H54 (cell line): Measurements from ENCODE around the gene GFY.

Experiments used
- DNase-seq: peaks from one replicate; pipeline ENCODE4 v3.0.0; 2011; ENCODE audit warnings: low spot score, mixed read lengths; ENCODE audit not compliant: insufficient read length
- FAIRE-seq: peaks from 3 replicates; lab custom pipeline; 2011; peaks lifted over from hg19 to GRCh38; lab: Jason Lieb, UNC
- POLR2A ChIP-seq: IDR thresholded peaks from 2 replicates; pipeline ENCODE4 v1.6.1; 2011; ENCODE audit warnings: low read depth, mild to moderate bottlenecking, low read length

GFY gene

DNA sequence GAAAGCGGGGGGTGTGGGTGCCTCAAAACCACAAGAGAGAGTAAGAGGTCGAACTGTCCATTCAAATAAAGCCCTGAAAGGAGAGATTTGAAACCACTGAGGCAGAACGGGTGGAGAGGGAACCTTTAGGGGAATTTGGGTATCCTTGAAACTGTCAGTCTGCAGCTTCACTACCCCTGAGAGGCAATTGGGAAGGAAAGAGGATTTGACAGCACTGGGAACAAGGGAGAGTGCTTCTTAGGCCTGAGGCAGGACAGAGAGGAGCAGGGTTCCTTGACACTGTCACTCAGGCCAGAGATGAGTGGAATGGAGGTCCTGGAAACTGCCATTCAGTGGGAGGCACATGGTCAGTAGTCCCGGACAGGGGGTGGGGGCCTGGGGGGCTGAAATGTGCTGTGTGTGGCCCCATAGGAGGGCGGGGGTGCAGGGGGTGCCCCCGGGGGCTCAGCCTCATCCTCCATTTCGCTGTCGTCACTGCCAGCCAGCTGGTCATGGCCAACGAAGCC, 5.0 kb downstream of the GFY start:
- no peak for TF ChIP-seq POLR2A
- DNase-seq (no peak), FAIRE-seq (no peak)

DNA sequence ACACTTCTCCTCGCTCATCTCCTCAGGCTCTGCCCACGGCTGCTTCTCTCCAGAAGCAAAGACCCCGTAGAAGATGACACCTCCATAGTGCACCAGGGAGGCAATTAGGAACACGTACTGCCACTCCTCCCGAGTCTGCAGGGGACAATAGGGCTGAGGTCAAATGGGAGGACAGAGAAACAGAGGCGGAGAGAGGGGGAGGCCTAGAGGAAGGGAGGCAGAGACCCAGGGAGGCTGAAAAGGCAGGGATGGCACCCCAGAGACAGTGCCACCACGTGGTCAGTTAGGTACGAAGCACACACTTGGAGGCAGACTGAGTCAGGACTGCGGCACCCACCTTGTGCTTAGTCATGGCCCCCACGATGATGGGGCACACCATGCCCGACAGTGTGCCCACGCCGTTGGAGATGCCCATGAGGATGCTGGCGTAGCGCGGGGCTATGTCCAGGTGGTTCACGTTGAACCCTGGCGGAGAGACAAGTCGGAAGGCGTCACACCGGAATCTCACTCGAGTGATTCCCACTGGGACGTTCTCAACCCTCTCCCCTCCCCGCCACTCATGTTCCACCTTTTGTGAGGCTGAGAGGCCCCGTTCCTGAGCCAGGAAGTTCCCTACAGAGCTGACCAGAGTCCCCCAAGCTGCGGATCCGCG, 5.6 kb downstream of the GFY start:
- TF ChIP-seq POLR2A = no peak
- DNase-seq (no peak), FAIRE-seq (no peak)

DNA sequence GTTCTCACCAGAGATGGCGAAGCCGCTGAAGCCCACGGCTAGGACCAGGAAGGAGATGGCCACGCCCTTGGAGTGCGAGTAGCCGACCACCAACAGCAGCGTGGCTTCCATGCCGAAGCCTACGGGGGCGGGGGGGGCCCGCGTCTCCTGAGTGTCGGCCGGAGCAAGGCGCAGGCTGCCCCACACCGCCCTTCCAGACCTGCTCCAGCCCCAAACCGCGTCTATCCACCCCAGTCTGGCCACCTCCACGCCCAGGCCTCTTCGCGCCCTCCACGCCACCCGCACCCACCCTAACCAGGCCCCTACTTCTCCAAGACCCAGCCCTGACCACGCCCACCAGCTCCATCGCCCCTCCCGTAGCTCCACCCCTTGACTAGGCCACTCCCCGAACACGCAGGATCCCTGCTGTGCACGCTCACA, 6.2 kb downstream of the GFY start:
- FAIRE-seq (no peak), DNase-seq (no peak)
- TF ChIP-seq POLR2A = no peak

DNA sequence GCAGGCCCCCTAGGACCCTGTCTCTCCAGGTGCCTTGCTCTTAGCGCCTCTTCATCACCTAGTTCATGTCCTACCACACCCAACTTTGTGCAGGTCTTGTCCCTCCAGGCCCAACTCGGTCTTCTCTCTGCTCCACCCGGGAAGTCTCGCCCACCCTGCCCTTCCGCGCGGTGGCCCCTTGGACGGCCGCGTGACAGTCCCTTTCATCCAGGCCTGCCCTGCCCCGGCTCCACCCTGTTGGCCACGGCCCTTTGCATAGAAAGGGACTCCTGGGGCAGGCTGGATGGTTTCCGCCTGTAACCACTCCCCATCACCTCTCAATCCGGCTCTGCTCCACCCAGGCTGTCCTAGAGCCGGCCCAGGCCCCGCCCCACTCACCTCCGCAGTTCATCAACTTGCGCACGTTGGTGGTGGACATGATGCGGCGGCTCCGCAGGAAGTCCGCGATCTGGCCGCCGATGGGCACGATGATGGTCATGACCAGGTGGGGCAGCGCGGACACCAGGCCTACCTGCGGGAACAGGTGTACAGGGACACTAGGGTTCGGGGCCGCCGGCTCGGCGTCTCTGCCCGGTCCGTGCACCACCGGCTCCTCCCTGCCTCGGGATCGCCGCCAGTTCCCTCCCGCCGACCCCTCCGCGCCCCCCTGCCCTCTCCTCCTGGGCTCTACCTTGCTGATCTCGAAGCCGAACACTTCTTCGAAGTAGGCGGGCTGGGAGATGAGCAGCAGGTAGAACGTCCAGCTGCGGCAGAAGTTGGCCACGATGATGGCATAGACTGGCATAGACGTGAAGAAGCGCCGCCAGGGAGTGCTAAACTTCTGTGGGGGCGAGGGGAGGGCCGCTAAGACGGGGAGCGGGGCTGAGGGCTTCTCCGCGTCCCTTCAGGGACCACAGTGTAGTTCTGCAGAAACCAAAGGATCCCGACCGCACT, 7.2 kb downstream of the GFY start:
- no peak for DNase-seq
- no peak for FAIRE-seq
- TF ChIP-seq POLR2A = no peak

DNA sequence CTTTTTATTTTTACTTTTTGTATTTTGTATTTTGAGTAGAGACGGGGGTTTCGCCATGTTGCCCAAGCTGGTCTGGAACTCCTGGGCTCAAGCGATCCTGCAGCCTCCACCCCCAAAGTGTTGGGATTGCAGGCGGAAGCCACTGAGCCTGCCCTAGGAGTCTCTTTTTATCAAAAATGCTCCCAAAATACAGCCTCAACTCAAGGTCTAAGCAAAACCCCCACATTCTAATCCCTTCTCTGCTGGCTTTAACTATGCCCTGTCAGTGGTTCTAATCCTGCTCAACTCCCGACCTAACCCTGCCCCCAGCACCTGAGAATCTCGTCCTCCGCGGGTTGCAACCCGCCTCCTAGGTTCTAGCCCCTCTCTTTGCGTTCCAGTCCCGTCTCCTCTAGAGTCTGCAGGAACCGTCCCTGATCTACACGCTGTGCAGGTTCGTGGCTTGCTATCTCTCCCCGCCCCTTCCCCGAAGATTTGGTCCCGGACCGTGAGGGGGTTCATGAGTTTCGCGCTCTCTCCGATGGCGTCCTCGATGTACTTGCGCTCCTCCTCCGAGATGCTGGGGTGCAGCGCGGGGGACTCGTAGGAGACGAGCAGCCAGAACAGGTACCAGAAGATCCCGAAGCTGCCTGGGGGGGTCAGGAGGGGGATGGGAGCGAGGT, 8.2 kb downstream of the GFY start:
- TF ChIP-seq POLR2A = no peak
- DNase-seq (no peak), FAIRE-seq (no peak)

DNA sequence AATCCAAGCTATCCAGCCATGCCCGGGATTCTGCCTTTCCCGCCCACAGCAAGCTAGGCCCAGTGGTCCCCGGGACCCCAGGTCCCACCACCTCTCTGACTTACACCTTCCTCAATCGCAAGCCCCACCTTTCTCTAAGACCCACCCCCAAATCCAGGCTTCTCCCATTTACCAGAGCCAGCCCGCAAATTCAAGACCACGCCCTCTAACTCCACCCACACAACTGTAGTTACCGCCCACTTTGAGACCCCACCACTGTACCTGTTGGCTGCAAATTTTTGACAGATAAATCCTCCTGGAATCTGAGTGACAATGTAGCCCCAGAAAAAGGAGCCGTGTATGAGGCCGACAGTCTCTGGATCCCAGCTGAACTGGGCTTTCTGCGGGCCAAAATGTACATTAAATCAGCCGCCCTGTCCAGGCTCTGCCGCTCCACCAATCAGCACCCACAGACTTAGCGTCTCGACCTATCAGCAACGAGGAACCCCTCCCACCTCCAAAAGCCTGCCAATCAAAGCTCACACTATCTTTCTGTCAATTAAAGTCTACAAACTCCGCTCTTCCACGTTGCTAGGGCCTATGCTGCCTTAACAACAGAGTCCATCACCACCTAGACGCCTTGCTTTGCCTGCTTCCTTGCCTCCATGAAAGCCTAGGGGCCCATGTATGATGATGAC, 9.9 kb downstream of the GFY start:
- no peak for FAIRE-seq
- DNase-seq = no peak
- TF ChIP-seq POLR2A = no peak

DNA sequence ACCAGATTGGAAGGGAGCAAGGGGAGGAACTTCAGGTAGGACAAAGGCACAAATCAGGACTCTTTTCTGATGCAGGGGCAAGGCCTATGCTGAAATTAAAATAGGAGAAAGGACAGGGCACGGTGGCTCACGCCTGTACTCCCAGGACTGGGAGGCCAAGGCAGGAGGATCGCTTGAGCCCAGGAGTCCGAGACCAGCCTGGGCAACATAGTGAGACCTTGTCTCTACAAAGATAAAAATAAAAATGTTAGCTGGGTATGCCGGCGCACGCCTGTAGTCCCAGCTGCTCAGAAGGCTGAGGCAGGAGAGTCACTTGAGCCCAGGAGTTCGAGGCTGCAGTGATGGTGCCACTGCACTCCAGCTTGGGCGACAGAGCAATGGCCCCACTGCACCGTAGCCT, 10.5 kb downstream of the GFY start:
- no peak for TF ChIP-seq POLR2A
- no peak for FAIRE-seq
- no peak for DNase-seq

DNA sequence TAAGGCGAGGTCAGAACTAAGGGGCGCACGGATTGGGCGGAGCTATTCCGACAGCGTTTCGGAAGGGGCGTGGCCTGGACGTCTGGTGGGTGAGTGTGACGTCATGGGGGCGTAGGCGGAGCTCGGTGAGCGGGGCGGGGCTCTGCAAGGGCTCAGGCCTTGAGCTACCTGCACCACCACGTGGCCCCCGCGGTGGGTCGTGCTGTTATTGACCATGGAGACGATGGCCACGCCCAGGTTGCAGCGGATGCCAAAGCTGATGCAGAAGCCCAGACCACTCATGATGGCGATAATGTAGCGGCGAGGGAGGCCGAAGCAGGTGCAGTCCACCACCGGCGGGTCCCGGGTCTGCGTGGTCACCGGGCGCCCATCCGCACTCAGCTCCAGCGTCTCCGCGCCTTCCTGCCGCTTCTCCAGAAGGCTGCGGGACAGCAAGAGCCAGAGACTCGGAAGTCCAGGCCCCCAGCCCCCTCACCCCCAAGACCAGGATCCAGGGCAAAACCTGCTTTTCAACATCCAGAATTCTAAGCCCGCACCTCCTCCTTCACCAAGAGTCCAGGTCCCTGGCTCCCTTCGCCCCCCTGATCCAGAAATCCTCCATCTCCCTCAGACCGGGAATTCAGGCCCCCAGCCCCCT, 11.3 kb downstream of the GFY start:
- no peak for DNase-seq
- no peak for TF ChIP-seq POLR2A
- no peak for FAIRE-seq

DNA sequence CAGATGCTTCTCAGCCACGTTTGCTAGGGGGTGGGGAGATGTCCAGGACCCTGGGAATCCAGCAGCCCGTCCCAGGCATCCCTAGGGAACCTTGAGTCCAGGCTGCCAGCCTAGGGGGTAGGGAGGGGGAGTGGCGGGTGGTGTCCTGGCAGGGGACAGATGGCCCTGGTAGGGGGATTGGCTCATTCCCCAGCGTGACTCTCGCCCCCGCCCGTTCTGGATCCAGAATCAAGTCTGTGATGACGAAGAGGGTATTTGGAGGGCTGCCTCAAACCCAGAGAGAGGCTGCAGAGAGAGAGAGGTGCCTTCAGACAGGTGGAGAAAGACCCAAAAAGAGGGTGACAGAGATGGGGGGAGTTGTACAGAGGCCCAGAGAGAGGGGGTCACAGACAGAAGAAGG, 12.0 kb downstream of the GFY start:
- no peak for DNase-seq
- no peak for TF ChIP-seq POLR2A

DNA sequence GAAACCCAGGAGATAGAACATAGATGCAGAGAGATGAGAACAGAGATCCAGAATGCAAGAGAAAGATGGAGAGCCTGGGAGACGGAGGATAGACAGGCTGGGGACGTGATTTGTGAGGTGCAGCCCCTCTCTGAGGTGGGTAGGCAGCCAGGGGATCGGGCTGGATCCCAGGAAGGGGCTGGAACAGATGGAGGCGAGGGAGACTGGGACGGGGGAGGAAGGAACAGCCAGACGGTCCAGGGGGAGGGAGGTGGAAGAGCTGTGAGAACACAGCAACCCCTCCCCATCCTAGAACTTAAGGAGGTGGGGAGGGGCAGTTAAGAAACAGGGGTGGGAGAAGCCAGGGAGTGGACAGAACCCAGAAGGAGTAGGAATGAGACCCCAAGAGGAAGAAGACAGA, 13.1 kb downstream of the GFY start:
- DNase-seq (no peak), FAIRE-seq (no peak)
- TF ChIP-seq POLR2A = no peak

More for the DNA sequence above, 12.0 kb downstream of the GFY start:
- no peak for FAIRE-seq

DNA sequence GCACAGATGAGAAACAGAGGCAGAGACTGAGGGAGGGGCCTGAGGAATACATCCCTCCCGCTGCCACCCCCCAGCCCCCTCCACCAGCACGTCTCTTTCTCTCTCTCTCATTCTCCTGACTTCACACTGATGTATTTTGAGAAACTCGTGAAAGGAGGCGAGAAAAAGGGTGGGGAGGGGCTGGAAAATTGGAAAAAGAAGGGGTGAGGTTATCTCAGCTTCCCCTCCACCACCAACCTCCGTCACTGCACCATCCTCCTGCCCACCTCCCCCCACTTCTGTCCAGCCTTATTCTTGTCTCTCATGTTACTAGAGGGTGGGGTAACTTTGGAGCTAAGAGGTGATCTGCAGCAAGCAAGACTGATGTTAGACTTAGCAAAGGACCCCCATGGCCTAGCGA, 14.6 kb downstream of the GFY start:
- no peak for FAIRE-seq
- DNase-seq = no peak
- no peak for TF ChIP-seq POLR2A

DNA sequence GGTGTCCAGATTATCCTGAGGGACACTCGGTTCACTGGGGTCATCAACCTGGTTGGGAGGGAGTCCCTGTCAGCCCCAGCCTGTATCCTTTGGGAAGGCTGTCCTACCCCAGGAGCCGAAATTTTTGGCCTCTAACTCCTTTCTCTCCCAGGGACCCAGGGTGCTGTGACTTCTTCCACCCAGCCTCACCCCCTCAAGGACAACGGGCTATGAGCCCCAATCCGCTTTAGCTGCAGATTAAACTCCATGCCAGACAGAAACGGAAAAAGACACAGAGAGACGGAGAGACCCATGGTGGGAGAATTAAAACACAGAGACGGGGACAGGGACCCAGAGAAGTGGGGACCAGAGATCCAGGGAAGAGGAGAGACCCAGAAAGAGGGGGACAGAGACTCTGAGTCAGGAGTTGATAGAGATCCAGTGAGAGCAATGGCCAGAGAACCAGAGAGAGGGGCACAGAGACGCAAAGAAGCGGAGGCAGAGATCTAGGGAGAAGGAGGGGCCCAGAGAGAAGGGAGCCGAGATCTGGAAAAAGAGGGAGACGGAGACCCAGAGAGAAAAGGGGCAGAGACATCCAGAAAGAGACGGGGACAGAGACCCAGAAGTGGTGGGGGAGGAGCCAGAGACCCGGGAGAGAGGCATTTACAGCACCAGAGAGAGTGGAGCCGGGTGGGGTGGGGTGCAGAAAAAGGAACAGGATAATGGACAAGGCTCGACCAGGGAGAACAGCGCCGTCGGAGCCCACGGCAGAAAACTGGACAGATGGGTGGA, 15.4 kb downstream of the GFY start:
- TF ChIP-seq POLR2A = no peak
- no peak for DNase-seq
- no peak for FAIRE-seq
